Right lobe of liver (tissue), 6 donors: ENCODE results near the gene ABHD1. TPM values are rescaled to one million over a fixed set of nuclear protein-coding genes. Genes with fewer than 3 reads are reported as not detected.

ENCODE experiments used
- ATAC-seq, 4 donors: fragments of 200-7000 bp; cut with Tn5 transposase; one replicate each; pipeline ENCODE4 v1.9.1; 2020; ENCODE audit warnings: mild to moderate bottlenecking in 4 of 4, moderate library complexity in 4 of 4
- DNase-seq, 3 donors: peaks; one replicate each; pipeline ENCODE4 v3.0.0-alpha.2; 2020
- H3K27ac ChIP-seq, 3 donors: fragments of 200-600 bp; one replicate each; pipeline ENCODE4 v1.8.0; 2022
- H3K27me3 ChIP-seq, 2 donors: fragments of 200-600 bp; one replicate each; pipeline ENCODE4 v1.8.0; 2022
- H3K36me3 ChIP-seq, 4 donors: fragments of 200-600 bp; sonication (generic) in 1 of 4; one replicate each; pipeline versions ENCODE4 v1.5.1 to v1.8.0; 2017 to 2022; ENCODE audit warnings: control low read depth in 1 of 4
- H3K4me1 ChIP-seq, 4 donors: fragments of 200-600 bp; sonication (generic) in 1 of 4; one replicate each; pipeline versions ENCODE4 v1.5.1 to v1.8.0; 2017 to 2022; ENCODE audit warnings: control low read depth in 1 of 4
- H3K4me3 ChIP-seq, 3 donors: fragments of 200-600 bp; one replicate each; pipeline ENCODE4 v1.8.0; 2022
- H3K9me3 ChIP-seq, 4 donors: fragments of 200-600 bp; sonication (generic) in 1 of 4; one replicate each; pipeline versions ENCODE4 v1.5.1 to v1.8.0; 2017 to 2022; ENCODE audit warnings: control low read depth in 1 of 4
- CTCF ChIP-seq, 4 donors: fragments of 200-600 bp in 3 of 4; fragments of 450-650 bp in 1 of 4; IDR thresholded peaks; one replicate each; pipeline versions ENCODE4 v1.5.1 to v1.8.0; 2016 to 2022; ENCODE audit warnings: antibody characterized with exemption in 4 of 4, mild to moderate bottlenecking in 2 of 4
- POLR2A ChIP-seq: fragments of 450-650 bp; IDR thresholded peaks from one replicate; pipeline ENCODE4 v1.6.1; 2017; ENCODE audit warnings: antibody characterized with exemption, mild to moderate bottlenecking
- WGBS: methylation state at CpG from one replicate; pipeline ENCODE4 v1.1.6; 2018; ENCODE audit warnings: low coverage, low lambda C conversion rate; ENCODE audit not compliant: insufficient coverage; ENCODE audit errors: missing lambda C conversion rate; 5-methylcytosine and 5-hydroxymethylcytosine counted together
- intact Hi-C, 2 donors: fragments of 100-400 bp; cut with DNase I; formaldehyde crosslinking; loops; one replicate each; pipeline versions ENCODE4 v1.11.2 to v1.14.1; 2022
- total RNA-seq, 6 experiments: library from RNA; depleted of rRNA in 2 of 6; stranded (reverse); fragments of >200 nt in 2 of 6; fragmentation: NEBNext Ultra II Directional in 3 of 6; extraction: Animal tissue kit (Norgen Biotek cat#: 25700) in 3 of 6; gene quantifications; one replicate each; pipeline versions ENCODE4 v1.1.0 to v1.2.4, GENCODE V29; 2016 to 2023
- donor health status: DM: no; HTN: yes; CAD: no.
- donor health status: DM: no; HTN: no; CAD: no.
- donor health status: DM: no; HTN: no; CAD: no.
- donor health status: DM: no; HTN: yes; CAD: no.
- donor health status: DM: no; HTN: yes; CAD: no.

Gene ABHD1
- total RNA-seq, 6 experiments from 2014 or later: 0.74 to 3.2 (median 1.1) TPM

- DNase-seq (no peak), ATAC-seq (no peak)
- intact Hi-C loops: no loop called here
- no peaks in the 10 kb centered on the region for H3K27me3 ChIP-seq
- peaks cover 0 to 22% (median 9%) of the 10 kb centered on the region in 4 donors for H3K4me1 ChIP-seq
- peaks cover 0 to 29% (median 19%) of the 10 kb centered on the region in 4 donors for H3K36me3 ChIP-seq
- H3K9me3 ChIP-seq: no peaks in the 10 kb centered on the region
- TF ChIP-seq POLR2A (no peak), CTCF (IDR thresholded peaks at IDR 0.05) (no peak)
- no peak overlapping the region for H3K27ac ChIP-seq
- WGBS: 76% methylated on average over 7 of the region's 11 CpGs
- H3K4me3 ChIP-seq: no peak overlapping the region
Observed at GRCh38 chr2:27128668-27129571, 5.3 kb downstream of the ABHD1 start.

GRCh38 chr2:27130396-27130795 is 6.8 kb downstream of the ABHD1 start:
- peaks cover 0 to 22% (median 9%) of the 10 kb centered on the region in 4 donors for H3K4me1 ChIP-seq
- no peak for TF ChIP-seq CTCF (IDR thresholded peaks at IDR 0.05)
- TF ChIP-seq POLR2A: no peak
- H3K9me3 ChIP-seq: no peaks in the 10 kb centered on the region
- DNase-seq (no peak), ATAC-seq (no peak)
- WGBS: 90% methylated on average over 2 of the region's 10 CpGs
- H3K4me3 ChIP-seq: no peak overlapping the region
- H3K36me3 ChIP-seq: peaks cover 0 to 29% (median 19%) of the 10 kb centered on the region in 4 donors
- no peaks in the 10 kb centered on the region for H3K27me3 ChIP-seq
- H3K27ac ChIP-seq: no peak overlapping the region
- intact Hi-C loops: loop anchor here in 1 of 2 donors (10.0 kb wide), 1 partner anchor 144 kb away; the partner anchor contains the start of gene DNAJC5G

DNA sequence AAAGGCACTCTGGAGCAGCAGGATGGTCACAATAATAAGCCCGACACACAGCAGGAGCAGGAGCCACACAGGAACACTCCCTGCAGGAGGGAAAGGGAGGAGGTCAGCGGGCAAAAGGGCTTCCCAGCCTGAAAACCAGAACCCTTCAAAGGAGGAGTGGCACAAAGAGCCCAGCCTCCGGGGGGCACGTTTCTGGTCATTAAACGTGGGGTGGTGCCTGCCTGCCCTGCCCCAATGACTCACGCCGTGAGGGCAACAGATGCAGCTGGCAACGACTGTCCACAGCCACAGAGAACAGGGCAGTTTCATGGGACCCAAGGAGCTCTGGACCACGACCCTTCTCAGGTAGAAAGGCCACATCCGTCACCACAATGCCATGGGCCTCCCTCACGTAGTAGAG is 7.8 kb downstream of the ABHD1 start:
- H3K4me1 ChIP-seq: peaks cover 0 to 14% (median 6%) of the 10 kb centered on the region in 4 donors
- peaks cover 0 to 29% (median 19%) of the 10 kb centered on the region in 4 donors for H3K36me3 ChIP-seq

More for the DNA sequence above, 7.8 kb downstream of the ABHD1 start:
- ATAC-seq (no peak), DNase-seq (no peak)
- intact Hi-C loops: loop anchor here in 1 of 2 donors (10.0 kb wide), 1 partner anchor 143 kb away; the partner anchor contains the start of gene DNAJC5G
- Histone ChIP-seq H3K27ac (no peak overlapping the region), H3K27me3 (no peaks in the 10 kb centered on the region), H3K9me3 (no peaks in the 10 kb centered on the region), H3K4me3 (no peak overlapping the region)
- TF ChIP-seq POLR2A (no peak), CTCF (IDR thresholded peaks at IDR 0.05) (no peak)
- WGBS: 80% methylated on average over 1 of the region's 11 CpGs
